Posterior vena cava (tissue), 2 donors: ENCODE data around the gene SESN3. TPM values are rescaled to one million over a fixed set of nuclear protein-coding genes. Genes with fewer than 3 reads are reported as not detected.
"Not testable (repeated sequence)": the region's sequence is repeated elsewhere in the genome, so short reads cannot be mapped to it uniquely, and the experiment has no call there.

Experiments used
- DNase-seq: peaks from one replicate; pipeline ENCODE4 v3.0.0-alpha.2; 2020; ENCODE audit warnings: low spot score
- intact Hi-C, 2 donors: fragments of 100-400 bp; cut with DNase I; formaldehyde crosslinking; loops; one replicate each; pipeline versions ENCODE4 v1.14.1 to v1.14.2; 2022 to 2023
- total RNA-seq, 2 donors: library from RNA; stranded (reverse); fragmentation: NEBNext Ultra II Directional; extraction: Animal tissue kit (Norgen Biotek cat#: 25700); gene quantifications; one replicate each; pipeline ENCODE4 v1.2.1, GENCODE V29; 2021
- donor health status: DM: yes; HTN: yes; CAD: no.
- donor health status: DM: yes; HTN: yes; CAD: no.

Gene SESN3
- total RNA-seq, 2 donors from 2014 or later: 19.0 to 23.6 TPM

DNA sequence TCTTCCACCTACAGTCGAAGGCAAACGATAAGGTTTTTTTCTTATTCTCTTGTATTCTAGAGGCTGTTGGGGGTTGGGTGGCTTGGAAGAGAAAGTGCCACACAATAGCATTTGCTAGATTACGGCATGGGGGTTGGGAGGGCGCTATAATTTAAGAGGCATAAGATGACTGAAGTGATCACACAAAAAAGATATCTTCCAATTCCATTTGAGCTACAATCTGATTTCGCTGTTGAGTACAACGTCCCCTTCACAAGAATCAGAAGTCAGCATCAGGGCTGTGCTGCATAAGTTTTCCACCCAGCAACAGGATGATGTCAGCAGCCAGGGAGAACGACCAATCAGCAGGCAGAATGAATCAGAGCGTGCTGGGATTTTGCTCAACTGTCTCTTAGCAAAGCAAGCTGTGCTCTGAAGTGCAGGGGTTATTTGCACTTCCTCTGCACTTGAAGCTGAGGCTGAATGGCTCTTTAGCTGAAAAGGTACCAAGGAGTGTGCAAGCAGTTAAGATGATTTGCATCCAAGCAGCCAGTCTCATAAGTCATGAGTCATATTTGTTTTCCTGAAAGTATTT, 23.2 kb upstream of the SESN3 start:
- peak; percentile 86 for DNase-seq
- intact Hi-C loops: no loop called here

DNA sequence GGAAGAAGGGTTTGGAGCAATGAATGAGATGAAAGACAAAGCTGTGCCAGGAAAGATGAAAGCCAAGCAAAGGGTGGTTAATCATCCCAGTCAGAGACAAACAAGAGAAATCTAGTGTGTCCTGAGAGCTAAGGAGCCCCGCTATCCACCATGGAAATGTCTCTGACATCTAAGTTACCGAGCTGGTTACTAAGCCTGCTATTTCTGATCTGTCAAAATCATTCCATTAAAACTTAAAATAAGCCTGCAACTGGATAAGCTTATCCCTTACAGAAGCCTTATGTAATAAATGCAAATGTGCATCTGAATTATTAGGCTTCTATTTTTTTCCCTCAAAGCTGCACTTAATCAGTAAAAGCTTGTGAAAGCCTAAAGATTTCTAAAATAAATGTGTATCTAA, 22.1 kb upstream of the SESN3 start:
- intact Hi-C loops: no loop called here
- no peak for DNase-seq

DNA sequence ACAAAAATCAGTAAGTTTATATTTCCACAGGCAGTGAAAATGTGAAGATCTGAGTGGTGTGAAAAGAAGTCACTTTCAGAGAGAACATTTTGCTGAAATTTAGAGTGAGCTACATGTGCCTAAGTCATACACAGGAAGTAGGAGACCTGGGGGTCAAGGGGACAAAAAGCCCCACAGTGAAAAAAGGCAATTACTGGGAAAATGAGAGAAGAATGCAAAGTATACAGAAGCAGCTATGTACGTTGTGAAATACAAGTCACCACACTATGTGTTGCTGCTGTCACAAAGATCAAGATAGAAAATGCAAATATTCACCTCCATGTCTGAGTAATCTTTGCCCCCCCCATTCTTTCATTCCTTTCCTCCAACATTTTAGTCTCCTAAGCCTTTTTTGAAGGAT, 21.6 kb upstream of the SESN3 start:
- no peak for DNase-seq
- intact Hi-C loops: no loop called here

DNA sequence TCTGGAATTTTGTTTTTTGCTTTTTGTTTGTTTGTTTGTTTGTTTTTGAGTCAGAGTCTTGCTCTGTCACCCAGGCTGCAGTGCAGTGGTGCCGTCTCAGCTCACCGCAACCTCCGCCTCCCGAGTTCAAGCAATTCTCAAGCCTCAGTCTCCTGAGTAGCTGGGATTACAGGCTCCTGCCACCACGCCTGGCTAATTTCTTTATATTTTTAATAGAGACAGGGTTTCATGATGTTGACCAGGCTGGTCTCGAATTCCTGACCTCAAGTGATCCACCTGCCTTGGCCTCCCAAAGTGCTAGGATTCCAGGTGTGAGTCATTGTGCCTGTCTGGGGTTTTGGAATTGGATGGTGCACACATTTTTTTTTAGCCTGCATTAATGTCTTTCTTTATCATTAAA, 20.9 kb upstream of the SESN3 start:
- intact Hi-C loops, DNase-seq: not testable (repeated sequence)

DNA sequence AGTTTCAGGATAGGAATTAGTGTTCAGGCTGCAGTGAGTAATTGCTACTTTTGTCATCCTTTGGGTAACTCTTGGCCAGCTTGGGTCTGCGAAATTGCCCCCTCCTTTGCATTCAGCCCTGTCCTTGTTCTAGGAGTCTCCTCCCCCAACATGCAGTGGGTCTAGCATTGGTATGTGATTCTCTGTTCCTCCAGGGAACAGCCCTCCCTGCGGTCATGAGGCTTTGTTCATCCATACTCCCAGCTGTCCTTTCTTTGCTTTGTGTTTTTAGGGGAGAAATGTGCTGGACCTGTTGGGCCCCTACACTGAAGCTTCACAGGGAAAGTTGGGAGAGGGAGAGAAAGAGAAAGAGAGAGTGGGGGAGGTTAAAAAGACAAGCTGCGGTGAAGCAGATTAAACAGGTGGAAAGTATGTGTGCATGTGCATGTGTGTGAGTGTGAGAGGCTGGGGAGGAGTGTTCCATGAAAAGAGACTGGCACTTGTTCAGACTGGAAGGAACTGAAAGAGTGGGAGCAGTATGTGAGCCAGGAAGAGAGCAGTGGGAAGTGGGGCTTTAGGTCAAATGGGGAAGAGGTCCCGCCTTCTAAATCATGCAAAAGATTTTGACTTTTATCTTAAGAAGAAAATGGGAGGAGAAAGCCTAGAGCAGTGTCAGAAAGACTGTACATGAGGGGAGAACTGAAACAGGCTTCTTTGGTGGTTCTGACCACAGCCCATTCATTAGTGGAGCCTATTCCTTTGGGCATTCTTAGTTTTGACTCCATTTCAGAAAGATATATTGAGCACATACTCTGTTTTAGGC, 17.9 kb upstream of the SESN3 start:
- DNase-seq: no peak
- intact Hi-C loops: no loop called here

DNA sequence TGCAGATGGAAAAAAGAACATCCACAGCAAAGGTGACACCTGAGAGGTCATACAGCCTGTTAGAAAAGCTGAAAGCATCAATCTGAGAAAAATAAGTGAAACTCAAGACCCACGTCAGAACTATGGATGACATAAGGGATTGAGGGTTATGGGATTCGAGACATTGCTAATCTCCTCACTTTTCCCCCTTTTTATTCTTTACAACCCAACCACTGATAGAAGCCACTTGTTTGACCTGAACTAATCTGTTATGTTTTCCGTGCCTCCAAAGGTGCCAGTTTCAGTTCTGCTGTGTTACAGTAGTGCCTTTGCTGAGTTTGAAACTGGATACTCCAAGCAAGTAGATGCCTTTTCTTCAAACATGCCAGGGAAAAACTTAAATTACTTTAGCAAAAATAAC, 16.9 kb upstream of the SESN3 start:
- intact Hi-C loops: no loop called here
- DNase-seq: no peak

DNA sequence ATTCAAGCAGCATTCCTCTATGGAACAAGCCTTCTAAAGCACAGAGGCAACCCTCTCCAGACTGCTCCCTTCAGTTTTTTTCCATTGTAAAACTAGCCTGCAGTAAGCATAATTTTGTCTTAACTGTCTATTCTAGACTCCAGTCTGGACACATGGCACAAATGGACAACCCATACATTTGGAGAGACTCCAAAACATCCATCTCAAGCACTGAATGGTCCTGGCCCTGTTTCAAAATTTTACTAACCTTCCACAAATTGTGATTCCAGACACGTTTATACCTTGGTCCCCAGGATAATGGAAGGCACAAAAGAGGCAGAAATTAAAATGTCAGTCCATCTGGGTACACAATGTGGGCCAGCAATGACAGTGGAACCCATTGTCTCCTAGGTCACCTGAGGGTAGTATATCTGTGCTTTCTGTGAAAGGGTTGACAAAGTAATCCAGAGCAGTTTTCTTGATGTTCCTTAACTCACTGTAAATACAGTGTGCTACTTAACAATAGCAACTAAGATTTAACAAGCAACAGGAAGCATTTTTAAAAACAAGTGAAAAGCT, 16.2 kb upstream of the SESN3 start:
- DNase-seq: no peak
- intact Hi-C loops: no loop called here

DNA sequence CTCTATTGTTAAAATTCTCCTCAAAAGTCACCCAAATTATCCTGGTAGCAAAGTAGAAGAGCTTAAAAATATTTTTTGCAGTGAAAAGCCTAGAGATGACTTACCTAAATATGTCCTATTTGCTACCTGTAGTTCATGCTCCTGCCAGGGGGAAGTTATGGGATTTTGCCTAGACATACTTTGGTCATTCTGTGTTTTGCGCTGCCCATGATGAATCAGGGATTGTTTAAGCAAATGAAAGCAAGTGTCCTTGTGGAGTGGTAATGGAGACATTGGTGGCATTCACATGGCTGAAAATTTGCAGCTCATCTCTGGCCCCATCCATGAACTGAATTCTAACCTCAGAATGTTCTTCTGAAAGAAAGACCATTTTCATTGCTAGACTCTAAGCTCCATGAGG, 14.6 kb upstream of the SESN3 start:
- intact Hi-C loops: no loop called here
- no peak for DNase-seq

DNA sequence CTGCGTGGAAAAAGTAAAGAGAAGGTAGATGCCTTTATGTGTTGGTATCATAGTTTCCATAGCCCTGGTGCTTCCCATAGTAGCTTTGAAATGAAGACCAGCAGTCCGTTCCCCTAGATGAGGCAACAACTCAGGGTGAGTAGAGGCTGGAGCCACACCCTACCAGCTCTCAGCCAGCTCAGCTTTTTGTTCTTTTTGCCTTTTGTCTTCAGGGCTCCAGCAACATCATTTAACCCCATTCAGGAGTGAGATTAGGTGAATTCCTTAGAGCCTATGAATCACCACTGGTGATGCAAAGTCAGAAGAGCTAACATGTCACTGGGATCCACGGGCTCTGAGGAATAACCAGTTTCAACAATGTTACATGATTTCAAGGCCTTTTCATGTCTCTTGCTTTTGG, 14.0 kb upstream of the SESN3 start:
- no peak for DNase-seq
- intact Hi-C loops: no loop called here

DNA sequence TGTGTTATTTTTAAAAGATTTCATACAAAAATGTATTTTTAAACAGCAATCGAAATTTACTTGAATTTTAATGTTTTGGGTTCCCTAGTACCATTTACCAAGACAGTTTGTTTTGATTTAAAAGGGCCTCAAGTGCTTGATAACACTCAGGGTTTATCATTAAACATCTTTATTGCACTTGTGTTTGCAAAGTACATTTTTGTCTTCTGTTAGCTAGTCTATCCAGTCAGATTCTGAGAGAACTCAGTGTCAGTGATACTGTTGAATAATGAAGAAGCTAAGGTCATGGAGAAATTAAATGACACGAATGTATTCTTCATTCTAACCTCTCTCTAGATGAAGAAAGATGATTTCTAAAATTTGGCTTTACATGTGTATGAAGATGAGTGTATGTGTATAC, 12.7 kb upstream of the SESN3 start:
- DNase-seq: no peak
- intact Hi-C loops: no loop called here

DNA sequence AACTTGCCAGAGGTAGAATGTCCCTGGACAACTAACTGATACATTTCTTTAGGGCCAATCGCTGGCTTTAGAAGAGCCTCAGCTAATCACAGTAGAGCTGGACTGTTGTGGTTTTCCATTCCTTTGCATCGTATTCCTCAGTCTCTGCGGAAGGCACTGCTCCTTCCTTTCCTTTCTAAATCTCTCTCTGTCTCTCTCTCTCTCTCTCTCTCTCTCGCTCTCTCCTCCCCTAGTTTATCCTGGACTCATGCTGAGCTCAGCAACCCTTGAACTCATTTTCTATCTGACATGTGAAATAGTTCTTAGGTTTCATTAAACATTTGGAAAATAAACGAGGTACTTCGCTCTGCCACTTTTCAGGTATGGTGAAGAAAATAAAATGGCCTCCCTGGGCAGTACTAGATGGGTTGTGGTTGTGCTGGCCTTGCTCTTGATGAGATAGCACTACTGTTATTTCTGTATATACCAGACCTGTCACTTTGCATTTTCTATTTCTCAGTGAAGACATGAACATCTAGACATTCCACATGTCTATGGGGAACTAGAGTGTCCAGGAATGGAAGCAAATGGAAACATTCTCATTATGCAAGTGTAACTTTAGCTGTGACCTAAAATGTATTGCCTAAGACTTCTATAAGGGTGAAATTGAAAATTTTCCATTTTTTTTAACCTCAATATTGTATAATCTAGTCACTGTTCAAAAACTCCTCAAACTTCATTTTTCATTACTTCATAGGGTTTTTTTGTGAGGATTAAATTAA, 12.0 kb upstream of the SESN3 start:
- intact Hi-C loops: no loop called here

DNA sequence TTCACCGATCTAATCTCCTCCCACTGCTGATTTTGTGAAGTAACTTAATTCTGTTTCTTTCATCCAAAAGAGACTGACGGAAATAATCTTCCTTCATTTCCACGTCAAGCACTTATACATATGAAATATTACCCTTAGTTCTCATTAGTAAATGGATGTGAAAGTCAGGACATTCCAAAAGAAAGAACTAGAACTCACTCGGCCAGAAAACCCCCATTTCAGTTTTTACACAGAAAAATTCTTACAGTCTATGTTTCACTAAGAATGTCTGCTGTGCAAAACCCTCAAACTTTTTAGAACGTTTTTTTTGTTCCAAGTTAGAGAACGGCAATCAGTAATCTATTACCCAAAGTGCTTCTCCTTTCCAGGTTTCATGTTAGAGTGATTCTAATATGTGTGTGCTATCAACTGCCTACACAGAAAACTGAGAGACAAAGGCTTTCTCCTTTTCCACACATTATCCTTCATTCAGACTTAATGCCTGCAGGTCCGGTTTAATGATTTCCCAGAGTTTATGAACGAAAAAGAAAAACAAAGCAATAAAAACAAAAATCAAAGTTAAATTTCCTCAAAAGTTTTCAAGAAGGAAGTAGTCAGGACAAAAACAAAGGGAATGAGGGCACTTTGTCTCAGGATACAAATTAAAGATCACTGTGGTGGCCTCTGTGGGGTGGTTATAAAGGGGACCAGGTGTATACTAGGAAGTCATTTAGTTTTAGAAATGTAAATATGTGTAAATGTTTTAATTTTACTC, 11.3 kb upstream of the SESN3 start:
- intact Hi-C loops: no loop called here
- no peak for DNase-seq

More for the DNA sequence above, 12.0 kb upstream of the SESN3 start:
- DNase-seq: no peak

DNA sequence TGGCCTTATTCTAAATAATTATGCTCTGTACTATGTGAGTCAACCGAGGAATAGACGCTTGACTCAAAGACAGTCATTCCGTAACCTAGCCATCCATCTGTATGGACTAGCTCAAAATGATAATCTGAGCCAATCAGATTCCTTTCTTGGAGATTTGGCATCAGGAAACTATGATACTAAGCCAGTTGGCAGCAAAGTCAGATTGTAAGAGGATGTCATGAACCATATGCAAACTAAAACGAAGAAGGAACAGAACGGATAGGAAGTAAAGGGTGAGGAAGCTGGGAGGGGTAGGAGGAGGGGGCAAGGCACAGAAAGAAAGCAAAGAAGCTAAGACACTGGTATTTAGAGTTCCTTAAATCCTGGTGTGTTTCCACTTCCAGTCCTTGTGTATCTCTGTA, 10.7 kb upstream of the SESN3 start:
- intact Hi-C loops: no loop called here

DNA sequence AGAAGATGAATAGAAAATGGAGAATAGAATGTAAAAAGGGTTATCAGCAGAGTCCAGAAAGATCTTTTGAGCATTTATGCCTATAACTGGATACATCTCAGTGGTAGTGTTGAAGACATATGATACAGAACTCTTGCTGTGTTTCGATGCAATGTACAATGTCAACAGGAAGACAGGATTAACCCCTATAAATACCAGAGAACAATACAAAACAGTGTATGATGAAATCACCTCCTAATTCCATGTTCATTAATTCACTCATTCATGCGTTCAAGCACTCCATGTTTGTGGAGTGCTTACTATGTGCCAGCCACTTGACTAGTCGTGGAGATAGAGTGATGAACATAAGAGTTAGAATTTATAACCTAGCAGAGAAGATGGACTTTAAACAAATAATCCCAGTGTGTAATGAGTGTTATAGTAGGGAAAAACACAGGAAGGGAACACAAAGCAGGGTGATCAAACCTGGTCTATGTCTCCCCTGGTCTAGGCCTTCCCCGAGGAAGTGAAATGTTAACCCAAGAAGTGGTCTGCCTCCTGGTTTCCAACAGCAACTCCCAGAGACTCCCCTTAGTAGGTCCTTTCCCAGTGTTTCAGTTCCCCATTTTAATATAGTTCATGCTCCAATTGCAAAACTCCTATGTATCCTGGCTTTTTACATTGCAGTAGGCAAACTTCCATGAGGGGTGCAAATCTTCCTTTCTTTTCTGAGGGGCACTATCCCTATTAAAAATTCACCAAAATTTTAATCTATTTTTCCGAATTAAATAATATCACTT, 9.1 kb upstream of the SESN3 start:
- intact Hi-C loops: loop anchor here in 1 of 2 donors (10.0 kb wide), 1 partner anchor 465 kb away; no protein-coding TSS in a partner anchor
- no peak for DNase-seq

More for the DNA sequence above, 10.7 kb upstream of the SESN3 start:
- DNase-seq: no peak

DNA sequence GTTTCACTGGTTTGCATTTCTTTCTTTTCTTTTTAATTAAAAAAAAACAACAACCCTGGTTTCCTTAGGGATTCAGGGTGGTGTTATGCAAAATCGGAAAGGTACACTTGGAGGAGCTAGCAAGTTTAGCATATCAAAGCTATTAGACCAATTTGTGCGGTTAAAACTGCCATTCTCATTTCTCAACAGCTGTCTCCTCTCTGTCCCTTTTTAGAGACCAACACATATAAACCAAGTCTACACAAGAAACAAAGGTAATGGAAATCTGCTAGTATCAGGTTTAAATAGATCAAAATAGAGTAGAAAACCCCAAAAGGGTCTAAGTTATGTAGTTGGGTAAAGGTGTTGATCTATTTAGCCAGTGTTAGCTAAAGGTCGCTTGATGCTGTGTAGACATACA, 1.7 kb upstream of the SESN3 start:
- intact Hi-C loops: loop anchor here in 1 of 2 donors (10.0 kb wide), 1 partner anchor 472 kb away; no protein-coding TSS in a partner anchor
- DNase-seq: no peak

DNA sequence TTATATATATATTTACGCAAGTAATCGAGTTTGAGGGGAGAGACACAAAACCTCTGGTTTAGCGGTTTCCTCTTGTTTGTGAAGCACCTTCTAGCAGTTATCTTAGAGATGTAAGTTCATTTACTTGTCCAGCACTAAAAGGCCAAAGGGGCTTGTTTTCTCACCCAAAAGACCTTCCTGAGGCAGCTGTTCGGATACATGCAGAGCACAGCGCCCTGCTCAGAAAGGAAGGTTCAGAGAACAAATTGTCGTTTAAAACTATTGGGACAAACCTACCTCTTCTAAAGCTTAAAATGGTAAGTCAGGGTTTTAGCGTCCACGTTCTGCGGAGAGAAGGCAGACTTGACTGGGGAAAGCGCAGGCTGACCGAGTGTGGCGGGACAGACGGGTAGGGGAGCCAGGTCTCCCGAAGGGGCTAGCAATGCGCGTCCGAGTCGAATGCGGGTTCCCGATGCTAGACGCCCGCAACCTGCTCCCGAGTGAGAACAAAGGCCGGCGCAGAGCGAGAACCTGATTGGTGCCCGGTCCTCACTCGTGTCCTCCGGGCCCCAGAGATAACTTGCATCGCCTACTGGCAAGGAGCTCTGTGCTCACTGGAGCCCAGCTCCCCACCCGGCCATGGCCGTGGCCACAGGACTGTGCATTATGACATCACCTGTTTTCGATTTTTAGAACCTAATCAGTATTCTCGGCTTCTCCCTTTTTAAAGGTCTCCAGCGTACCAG, 1.0 kb upstream of the SESN3 start:
- intact Hi-C loops: loop anchor here in 1 of 2 donors (10.0 kb wide), 1 partner anchor 473 kb away; no protein-coding TSS in a partner anchor
- peak; percentile 92 for DNase-seq

DNA sequence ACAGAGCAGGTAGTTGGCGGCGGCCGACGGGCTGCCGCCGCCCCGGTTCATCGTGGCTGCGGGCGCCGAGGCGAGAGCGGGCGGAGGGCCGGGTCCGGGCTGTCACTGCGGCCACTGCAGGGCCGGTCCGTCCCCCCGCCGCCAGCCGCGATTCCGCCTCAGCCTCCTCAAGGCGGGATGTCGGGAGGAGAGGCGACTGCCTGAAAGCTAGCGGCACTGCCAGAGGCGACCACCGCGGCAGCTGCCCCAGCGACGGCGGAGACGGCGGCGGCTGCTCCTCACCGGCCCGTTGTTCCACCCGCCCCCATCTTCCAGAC, 234 bp downstream of the SESN3 start:
- intact Hi-C loops: loop anchor here in 1 of 2 donors (10.0 kb wide), 1 partner anchor 474 kb away; no protein-coding TSS in a partner anchor
- DNase-seq: no peak
